HG03520 (cell line): ENCODE results near the gene LMAN1.

ENCODE experiments used
- ATAC-seq: cut with Tn5 transposase; IDR thresholded peaks from one replicate; pipeline ENCODE4 v1.9.1; 2021; ENCODE audit warnings: mild to moderate bottlenecking, moderate library complexity; ENCODE audit not compliant: unreplicated experiment

Gene LMAN1

GRCh38 chr18:59360381-59360780, 1.3 kb upstream of the LMAN1 start:
- ATAC-seq = no peak

DNA sequence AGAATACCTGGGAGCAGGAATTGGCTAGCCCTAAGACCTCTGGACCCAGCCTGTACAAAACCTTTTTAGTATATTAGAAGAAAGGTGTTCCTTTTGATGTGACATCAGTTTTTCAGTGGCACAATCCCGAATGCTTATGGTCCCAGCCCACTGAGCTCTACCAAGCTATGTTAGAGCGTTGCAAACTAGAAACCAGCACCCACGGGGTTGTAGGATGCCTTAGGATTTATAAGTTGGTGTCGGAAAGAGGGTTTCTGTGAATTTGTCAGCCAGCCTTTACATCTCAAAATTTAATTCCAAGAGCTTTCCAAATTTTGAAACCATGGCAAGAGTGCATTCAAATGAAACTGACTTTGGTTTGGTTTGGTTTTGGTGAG, 499 bp upstream of the LMAN1 start:
- peak; percentile 11 for ATAC-seq

- ATAC-seq = no peak
Observed at GRCh38 chr18:59358414-59358711, 702 bp downstream of the LMAN1 start.

DNA sequence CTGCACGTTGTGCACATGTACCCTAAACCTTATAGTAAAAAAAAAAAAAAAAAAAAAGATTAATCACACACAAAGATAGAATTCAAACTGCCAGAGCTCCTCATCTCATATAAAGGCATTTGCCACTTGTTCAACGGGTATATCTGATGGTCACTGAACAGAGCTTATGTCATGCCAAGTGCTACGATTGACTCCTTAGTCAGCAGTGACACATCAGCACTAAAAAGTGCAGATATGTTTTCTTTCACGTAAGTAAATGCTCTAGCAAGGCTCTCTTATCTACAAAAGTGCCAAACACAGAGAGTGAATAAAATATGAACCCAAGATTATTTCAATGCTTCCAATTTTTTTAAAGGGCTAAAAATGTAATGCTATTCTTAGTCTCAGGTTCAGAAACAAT, 1.1 kb downstream of the LMAN1 start:
- no peak for ATAC-seq

DNA sequence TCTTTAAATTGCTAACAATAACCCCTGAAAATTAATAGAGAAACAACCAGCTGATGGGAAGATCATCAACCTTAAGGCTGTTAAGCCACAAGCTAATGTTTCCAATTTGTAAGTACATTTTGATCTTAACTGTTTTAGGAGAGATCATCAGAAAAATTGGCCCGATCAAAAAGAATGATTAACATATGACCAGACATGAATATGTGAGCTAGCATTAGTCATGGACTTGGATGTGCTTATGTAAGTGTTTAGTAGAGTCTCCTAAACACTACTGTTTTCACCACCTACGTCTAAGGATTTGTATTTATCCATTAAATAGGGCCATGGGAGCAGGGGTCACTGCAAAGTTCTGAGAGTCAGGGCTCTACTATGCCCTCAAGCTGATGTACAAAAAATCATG, 4.3 kb downstream of the LMAN1 start:
- no peak for ATAC-seq

- ATAC-seq = no peak
Observed at GRCh38 chr18:59353079-59353680, 5.9 kb downstream of the LMAN1 start.

- ATAC-seq = no peak
Observed at GRCh38 chr18:59352250-59352855, 6.7 kb downstream of the LMAN1 start.

DNA sequence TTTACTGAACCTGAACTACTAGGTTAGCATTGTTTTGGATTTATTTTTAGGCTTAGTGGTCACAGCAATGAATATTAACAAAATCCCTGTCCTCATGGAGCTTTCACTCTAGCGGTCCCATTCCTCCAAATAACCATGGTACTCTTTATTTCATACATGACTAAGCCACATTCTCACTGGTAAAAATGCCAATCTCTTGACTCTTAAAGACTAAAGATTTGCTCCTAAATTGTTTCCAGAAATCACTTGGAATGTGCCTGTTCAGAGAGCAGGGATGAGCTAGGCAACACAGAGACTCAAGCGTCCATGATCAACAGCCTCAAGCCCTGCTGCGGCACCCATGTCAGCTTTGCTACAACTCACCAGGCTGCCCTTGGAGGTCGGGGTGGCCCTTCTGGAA, 13.5 kb downstream of the LMAN1 start:
- ATAC-seq = no peak

- no peak for ATAC-seq
Observed at GRCh38 chr18:59344996-59345395, 14.1 kb downstream of the LMAN1 start.

GRCh38 chr18:59343926-59344325, 15.1 kb downstream of the LMAN1 start:
- ATAC-seq = no peak

DNA sequence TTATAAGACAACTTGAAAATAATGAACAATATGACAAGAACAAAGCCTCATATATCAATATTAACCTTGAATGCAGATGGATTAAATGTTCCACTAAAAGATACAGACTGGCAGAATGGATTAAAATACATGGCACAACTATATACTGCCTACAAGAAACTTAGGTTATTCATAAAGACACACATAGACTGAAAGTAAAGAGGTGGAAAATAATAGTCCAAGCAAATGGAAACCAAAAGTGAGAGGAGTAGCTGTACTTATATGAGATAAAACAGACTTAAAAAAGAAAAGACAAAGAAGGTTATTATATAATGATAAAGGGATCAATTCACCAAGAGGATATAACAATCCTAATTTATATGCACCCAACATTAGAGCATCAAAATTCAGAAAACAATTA, 18.2 kb downstream of the LMAN1 start:
- ATAC-seq = no peak

DNA sequence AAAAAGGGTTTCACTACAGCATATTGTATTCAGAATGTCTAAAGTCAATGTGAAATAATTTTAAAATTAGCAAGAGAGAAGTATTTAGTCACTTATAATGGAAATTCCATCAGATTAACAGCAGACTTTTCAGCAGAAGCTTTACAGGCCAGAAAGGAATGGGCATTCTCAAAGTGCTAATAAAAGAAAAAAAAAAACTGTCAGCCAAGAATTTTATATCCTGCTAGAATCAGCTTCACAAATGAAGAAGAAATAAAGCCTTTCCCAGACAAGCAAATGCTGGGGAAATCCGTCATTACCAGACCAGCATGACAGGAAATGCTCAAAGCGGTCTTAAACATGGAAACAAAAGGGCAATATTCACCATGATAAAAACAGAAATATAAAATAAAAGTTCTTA, 18.8 kb downstream of the LMAN1 start:
- ATAC-seq = no peak

GRCh38 chr18:59332986-59333385, 26.1 kb downstream of the LMAN1 start:
- ATAC-seq = no peak

DNA sequence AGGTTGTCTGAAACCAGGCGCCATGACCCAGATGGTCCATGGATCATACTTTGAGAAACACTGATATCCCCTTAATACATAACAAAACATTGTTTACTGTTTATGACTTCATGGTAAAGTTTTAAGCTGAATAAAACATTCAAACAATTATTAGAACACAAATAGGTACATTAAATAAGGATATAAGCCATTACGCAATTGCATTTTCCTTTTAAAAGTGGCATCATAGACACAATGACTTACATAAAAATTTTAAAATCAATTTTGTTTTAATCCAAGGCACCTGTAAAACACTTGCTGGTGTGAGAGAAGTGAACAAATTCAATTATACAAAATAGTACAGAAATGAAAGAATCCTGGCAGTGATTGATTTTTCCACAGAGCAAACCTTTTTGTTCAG, 30.4 kb downstream of the LMAN1 start:
- no peak for ATAC-seq

DNA sequence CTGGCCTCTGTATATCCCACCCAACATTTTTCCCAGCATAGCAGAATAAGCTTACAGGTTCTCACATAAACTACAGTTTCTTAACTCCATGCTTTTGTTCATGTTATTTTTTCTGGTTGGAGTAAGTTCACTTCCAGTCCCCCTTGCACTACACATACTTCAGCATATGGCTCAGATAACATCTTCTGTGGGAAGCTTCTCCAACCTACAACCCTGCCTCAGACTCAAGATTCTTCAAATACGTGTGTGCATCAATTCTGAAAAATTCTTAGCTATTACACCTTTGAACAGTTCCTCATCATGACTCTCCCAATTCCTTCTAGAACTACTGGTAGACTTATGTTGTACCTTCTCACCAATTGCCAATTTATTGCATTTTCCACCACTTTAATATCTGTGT, 33.1 kb downstream of the LMAN1 start:
- ATAC-seq = no peak

DNA sequence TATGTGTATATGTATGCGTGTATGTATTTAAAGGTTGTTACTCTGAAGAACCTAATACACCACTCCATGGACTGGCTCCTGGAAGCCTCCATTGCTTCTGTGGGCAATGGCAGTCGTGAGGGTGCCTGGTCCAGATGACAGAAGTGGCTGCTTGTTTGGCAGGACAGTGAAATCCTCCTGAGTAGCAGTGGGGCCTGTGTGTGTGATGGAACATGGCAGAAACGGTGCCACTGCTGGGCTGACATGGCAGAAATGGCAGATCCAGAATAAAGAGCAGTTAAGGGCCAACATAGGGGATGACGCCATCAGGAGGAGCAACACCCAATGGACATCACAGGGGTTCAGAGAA, 34.5 kb downstream of the LMAN1 start:
- ATAC-seq = no peak

DNA sequence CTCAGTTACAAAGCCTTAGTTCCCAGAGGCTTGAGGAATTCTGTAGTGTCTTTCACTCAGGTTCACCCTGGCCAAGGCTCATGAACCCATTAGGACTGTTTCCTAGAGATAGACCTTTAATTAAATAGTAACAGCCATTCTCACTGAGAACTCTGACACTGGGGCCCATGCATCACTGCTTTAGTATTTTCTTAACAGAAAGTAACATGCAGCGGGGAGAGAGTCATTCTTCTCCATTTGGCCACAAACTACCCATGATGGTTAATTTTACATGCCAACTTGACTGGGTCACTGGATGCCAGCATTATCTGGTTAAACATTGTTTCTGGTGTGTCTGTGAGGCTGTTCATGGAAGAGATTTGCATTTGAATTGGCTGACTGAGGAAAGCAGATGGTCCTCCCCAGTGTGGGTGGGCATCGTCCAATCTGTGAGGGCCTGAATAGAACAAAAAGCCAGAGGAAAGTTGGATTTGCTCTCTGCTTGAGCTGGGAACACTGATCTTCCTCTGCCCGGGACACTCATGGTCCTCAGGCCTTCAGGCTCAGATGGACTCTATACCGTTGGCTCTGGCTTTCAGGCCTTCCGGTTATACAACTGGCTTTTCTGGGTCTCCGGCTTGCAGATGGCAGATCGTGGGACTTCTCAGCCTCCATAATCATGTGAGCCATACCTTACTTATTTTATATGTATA, 35.0 kb downstream of the LMAN1 start:
- ATAC-seq = no peak

DNA sequence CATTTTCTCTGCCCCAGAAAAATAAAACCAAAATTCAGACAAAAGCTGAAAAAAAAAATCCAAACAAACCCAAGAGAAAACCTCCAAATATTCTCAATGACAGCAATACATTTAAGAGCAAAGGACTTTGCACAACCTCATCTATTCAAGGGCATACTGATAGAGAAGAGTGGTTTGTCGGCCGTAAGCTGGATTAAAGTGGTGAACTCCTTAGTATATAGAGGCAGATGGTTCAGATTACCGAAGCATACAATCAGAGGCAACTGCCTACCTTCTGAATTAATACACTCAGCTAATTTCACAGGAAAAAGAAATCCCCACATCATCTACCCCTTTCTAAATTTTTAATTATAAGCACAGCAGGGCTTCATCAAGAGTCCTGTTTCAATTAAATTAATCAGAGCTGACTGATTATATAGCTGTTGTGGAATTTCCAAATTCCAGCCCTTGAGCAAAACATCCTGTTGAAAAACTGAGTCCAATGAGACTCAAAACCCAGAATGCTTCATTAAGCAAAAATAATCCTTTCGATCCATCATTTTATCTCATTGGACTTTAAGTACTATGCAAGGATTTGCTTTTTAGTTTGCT, 40.5 kb downstream of the LMAN1 start, which contains the start of gene CPLX4:
CPLX4 (minus strand) TSS at position 190 of the 591 bp plus-strand sequence; CDS start at position 3, 187 bp downstream.
- no peak for ATAC-seq

DNA sequence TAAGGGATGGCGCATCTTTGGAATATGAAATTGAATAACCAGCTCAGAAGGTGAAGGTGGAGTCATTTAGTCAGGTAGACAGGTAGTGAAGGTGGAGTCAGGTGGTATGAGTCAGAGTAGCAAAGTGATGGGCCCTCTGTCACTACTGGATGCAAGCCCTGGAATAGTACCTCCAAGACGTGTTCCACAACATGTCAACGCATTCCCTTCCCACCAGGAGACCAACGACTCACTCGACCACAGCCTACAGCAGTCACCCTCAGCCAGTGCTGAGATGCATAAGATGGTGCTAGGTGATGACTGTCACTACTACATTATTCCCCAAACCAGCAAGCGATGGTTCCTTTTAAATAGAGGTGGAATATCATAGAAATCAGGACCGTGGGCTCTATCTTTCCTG, 47.4 kb downstream of the LMAN1 start:
- no peak for ATAC-seq

DNA sequence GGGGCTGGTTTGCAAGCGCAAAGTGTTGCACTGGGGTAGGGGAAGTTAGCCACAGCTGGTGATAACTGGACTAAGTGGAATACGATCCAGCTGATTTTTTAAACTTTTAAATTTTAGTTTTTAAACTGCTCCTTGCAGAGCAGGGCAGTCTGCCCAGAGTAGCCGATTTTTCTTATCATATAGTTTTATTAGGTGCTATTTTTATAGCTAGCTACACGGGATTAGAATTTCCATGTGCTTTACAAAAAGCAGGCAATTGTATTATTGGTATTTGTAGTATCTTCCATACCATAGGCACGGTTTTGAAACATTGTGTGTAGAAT, 50.2 kb downstream of the LMAN1 start:
- no peak for ATAC-seq

- ATAC-seq = peak; percentile 89
Observed at GRCh38 chr18:59308248-59308937, 50.7 kb downstream of the LMAN1 start.

- no peak for ATAC-seq
Observed at GRCh38 chr18:59306640-59307039, 52.4 kb downstream of the LMAN1 start.
